Heart left ventricle (tissue), 16 donors: ENCODE results near the gene SIPA1. TPM values are rescaled to one million over a fixed set of nuclear protein-coding genes. Genes with fewer than 3 reads are reported as not detected.
A peak's percentile ranks its signal among the peaks of the same experiment; 100 is the strongest.

Source experiments
- ATAC-seq, 4 donors: fragments of 200-7000 bp; cut with Tn5 transposase; one replicate each; pipeline ENCODE4 v1.9.1; 2020 to 2022; ENCODE audit warnings: moderate library complexity in 4 of 4, mild to moderate bottlenecking in 3 of 4, moderate number of reproducible peaks in 1 of 4
- DNase-seq, 5 donors: peaks; one replicate each; pipeline ENCODE4 v3.0.0-alpha.2; 2020
- H3K27ac ChIP-seq, 12 donors: fragments of 200-600 bp; sonication (generic) in 4 of 12; one replicate each; pipeline versions ENCODE4 v1.5.0 to v1.8.0; 2016 to 2022; ENCODE audit warnings: mild to moderate bottlenecking in 2 of 12
- H3K27me3 ChIP-seq, 9 donors: fragments of 200-600 bp; sonication (generic) in 2 of 9; one replicate each; pipeline versions ENCODE4 v1.5.1 to v1.8.0; 2016 to 2022; ENCODE audit warnings: mild to moderate bottlenecking in 3 of 9
- H3K36me3 ChIP-seq, 9 donors: fragments of 200-600 bp; sonication (generic) in 2 of 9; one replicate each; pipeline versions ENCODE4 v1.5.0 to v1.8.0; 2018 to 2022; ENCODE audit warnings: mild to moderate bottlenecking in 2 of 9
- H3K4me1 ChIP-seq, 12 donors: fragments of 200-600 bp; sonication (generic) in 4 of 12; one replicate each; pipeline versions ENCODE4 v1.5.0 to v1.8.0; 2016 to 2022; ENCODE audit warnings: mild to moderate bottlenecking in 3 of 12
- H3K4me3 ChIP-seq, 12 donors: fragments of 200-600 bp; sonication (generic) in 4 of 12; one replicate each; pipeline versions ENCODE4 v1.5.0 to v1.8.0; 2017 to 2022; ENCODE audit warnings: mild to moderate bottlenecking in 9 of 12, moderate library complexity in 4 of 12
- H3K9me3 ChIP-seq, 12 donors: fragments of 200-600 bp; sonication (generic) in 4 of 12; one replicate each; pipeline versions ENCODE4 v1.5.0 to v1.8.0; 2016 to 2022; ENCODE audit warnings: mild to moderate bottlenecking in 1 of 12
- CTCF ChIP-seq, 12 donors: fragments of 200-600 bp; sonication (generic) in 4 of 12; IDR thresholded peaks; one replicate each; pipeline versions ENCODE4 v1.5.0 to v1.8.0; 2018 to 2022; ENCODE audit warnings: antibody characterized with exemption in 12 of 12, mild to moderate bottlenecking in 5 of 12
- POLR2A ChIP-seq, 2 donors: fragments of 450-650 bp; IDR thresholded peaks; one replicate each; pipeline ENCODE4 v1.6.1; 2017; ENCODE audit warnings: antibody characterized with exemption in 2 of 2, mild to moderate bottlenecking in 2 of 2, moderate library complexity in 2 of 2
- WGBS, 4 donors: extraction: QIAGEN DNeasy Blood & Tissue Kit in 2 of 4; methylation state at CpG; one replicate each; pipeline versions ENCODE4 v1.1.5 to v1.1.7; 2013 to 2018; 5-methylcytosine and 5-hydroxymethylcytosine counted together
- intact Hi-C, 10 donors: fragments of 100-400 bp; cut with DNase I; formaldehyde crosslinking; loops; one replicate each; pipeline versions ENCODE4 v1.11.1 to v1.14.2; 2022
- polyA plus RNA-seq, 2 donors: library from polyadenylated mRNA; stranded (reverse); fragments of 200-250 nt; gene quantifications; one replicate each; pipeline ENCODE4 v1.2.3, GENCODE V29; 2013
- total RNA-seq, 9 donors: library from RNA; depleted of rRNA in 2 of 9; stranded (reverse); fragments of >200 nt in 2 of 9; fragmentation: NEBNext Ultra II Directional in 3 of 9; extraction: Animal tissue kit (Norgen Biotek cat#: 25700) in 3 of 9; gene quantifications; one replicate each; pipeline versions ENCODE4 v1.1.0 to v1.2.4, GENCODE V29; 2016 to 2023
- donor health status: ischemic (EF 13 %, LVEDD 7.1; RV severe dilation, severe dysfunction).
- donor health status: healthy with polysubstance abuse.
- donor health status: DM: no; HTN: yes; CAD: no.
- donor health status: DM: no; HTN: no; CAD: no.
- donor health status: ischemic (EF 25% LVEDD 6.9; RV normal size, moderate dysfunction).
- donor health status: ischemic (EF 25% LVEDD 5.7; RV mildly dilated, moderate dysfunction).
- donor health status: healthy.
- donor health status: DM: yes; HTN: yes; CAD: no.
- donor health status: ischemic (EF 35%, LVEDD 5.7; RV mildly dilated, moderate dysfunction).
- donor health status: nonischemic (EF 11% LVEDD 7.7; RV severe dilation, severe dysfunction).
- donor health status: DM: yes; HTN: yes; CAD: no.
- donor health status: PGD.
- donor health status: ischemic (EF 29% LVEDD 5.4; RV normal size, mild dysfunction).
- donor health status: nonischemic (EF 23%, LVEDD 6.1; RV moderate dilation, normal function).

The SIPA1 gene
- total and polyA plus RNA-seq, 11 donors, result 17.0 to 63.3 (median 26.5) TPM

GRCh38 chr11:65625628-65626342 is 12.1 kb upstream of the SIPA1 start:
- TF ChIP-seq CTCF (IDR thresholded peaks at IDR 0.05), result peak; percentile 51 to 75 (median 68)
- no peak for TF ChIP-seq POLR2A (IDR thresholded peaks at IDR 0.05)
- 56 to 83% (median 65%) methylated on average over 22 to 30 of the region's 30 CpGs for WGBS, 4 donors
- Histone ChIP-seq H3K4me3 (no peak overlapping the region), H3K36me3 (peaks cover 2 to 100% (median 94%) of the 10 kb centered on the region in 9 donors), H3K4me1 (peaks cover 0 to 19% (median 6%) of the 10 kb centered on the region in 12 donors), H3K27me3 (no peaks in the 10 kb centered on the region), H3K27ac (no peak overlapping the region), H3K9me3 (no peaks in the 10 kb centered on the region)
- intact Hi-C loops, result loop anchor here in 7 of 10 donors (1.0 to 10.0 kb wide), 7 partner anchors 77 to 372 kb away; no protein-coding TSS in a partner anchor
- DNase-seq, result peak; percentile 64 to 84 (median 71)
- ATAC-seq, result peak; percentile 57 to 82 (median 74)

GRCh38 chr11:65627202-65627601 is 10.7 kb upstream of the SIPA1 start:
- 94 to 96% (median 95%) methylated on average over 10 to 13 of the region's 13 CpGs for whole genome bisulfite sequencing, 4 donors
- TF ChIP-seq POLR2A (IDR thresholded peaks at IDR 0.05) (no peak), CTCF (IDR thresholded peaks at IDR 0.05) (no peak)
- peaks cover 0 to 19% (median 6%) of the 10 kb centered on the region in 12 donors for H3K4me1 ChIP-seq
- DNase-seq (no peak), ATAC-seq (no peak)
- no peaks in the 10 kb centered on the region for H3K27me3 ChIP-seq
- H3K36me3 ChIP-seq, result peaks cover 2 to 100% (median 89%) of the 10 kb centered on the region in 9 donors
- H3K27ac ChIP-seq, result no peak overlapping the region
- intact Hi-C loops, result loop anchor here in 7 of 10 donors (5.0 to 10.0 kb wide), 6 partner anchors 75 to 370 kb away; no protein-coding TSS in a partner anchor
- no peak overlapping the region for H3K4me3 ChIP-seq
- no peaks in the 10 kb centered on the region for H3K9me3 ChIP-seq

GRCh38 chr11:65629579-65629978 is 8.3 kb upstream of the SIPA1 start:
- Histone ChIP-seq H3K27ac (no peak overlapping the region), H3K4me1 (peaks cover 0 to 19% (median 8%) of the 10 kb centered on the region in 12 donors), H3K36me3 (peaks cover 2 to 100% (median 86%) of the 10 kb centered on the region in 9 donors), H3K27me3 (no peaks in the 10 kb centered on the region), H3K4me3 (no peak overlapping the region), H3K9me3 (no peaks in the 10 kb centered on the region)
- DNase-seq (no peak), ATAC-seq (no peak)
- TF ChIP-seq POLR2A (IDR thresholded peaks at IDR 0.05), result no peak
- TF ChIP-seq CTCF (IDR thresholded peaks at IDR 0.05), result no peak
- 93 to 99% (median 95%) methylated on average over 4 to 14 of the region's 14 CpGs for WGBS, 4 donors
- intact Hi-C loops, result loop anchor here in 7 of 10 donors (5.0 to 10.0 kb wide), 6 partner anchors 73 to 368 kb away; no protein-coding TSS in a partner anchor

- DNase-seq, result peak in 3 of 5 donors; percentile 57 to 82 (median 74)
- no peak for TF ChIP-seq POLR2A (IDR thresholded peaks at IDR 0.05)
- TF ChIP-seq CTCF (IDR thresholded peaks at IDR 0.05), result no peak
Measured at GRCh38 chr11:65630215-65630614, 7.7 kb upstream of the SIPA1 start.

More at GRCh38 chr11:65630215-65630614, 7.7 kb upstream of the SIPA1 start:
- Histone ChIP-seq H3K27me3 (no peaks in the 10 kb centered on the region), H3K27ac (peak overlapping the region in 1 of 12 donors; percentile 19), H3K9me3 (no peaks in the 10 kb centered on the region), H3K4me3 (no peak overlapping the region), H3K36me3 (peaks cover 2 to 100% (median 89%) of the 10 kb centered on the region in 9 donors), H3K4me1 (peaks cover 0 to 19% (median 8%) of the 10 kb centered on the region in 12 donors)
- WGBS, 4 donors, result 50 to 67% (median 63%) methylated on average over 11 of the region's 11 CpGs
- peak; percentile 30 to 77 (median 60) for ATAC-seq
- intact Hi-C loops, result loop anchor here in 2 of 10 donors (10.0 kb wide), 2 partner anchors 75 to 185 kb away; no protein-coding TSS in a partner anchor
